GM12873 (cell line): ENCODE measurements around the gene IRF2.

Experiments
- CTCF ChIP-seq: IDR thresholded peaks from 2 replicates; pipeline ENCODE4 v1.5.1; 2012; ENCODE audit warnings: low read depth, mild to moderate bottlenecking, moderate library complexity, low read length, control low read depth; ENCODE audit not compliant: insufficient read depth; ENCODE audit errors: missing control alignments

Gene IRF2

GRCh38 chr4:184357165-184357564 lies 117.2 kb downstream of the IRF2 start:
- TF ChIP-seq CTCF, result no peak

GRCh38 chr4:184356366-184356765 lies 118.0 kb downstream of the IRF2 start:
- no peak for TF ChIP-seq CTCF

- no peak for TF ChIP-seq CTCF
Observed at GRCh38 chr4:184355857-184356256, 118.5 kb downstream of the IRF2 start.

- TF ChIP-seq CTCF, result no peak
Observed at GRCh38 chr4:184355111-184355604, 119.2 kb downstream of the IRF2 start.

GRCh38 chr4:184352891-184353290 lies 121.5 kb downstream of the IRF2 start:
- TF ChIP-seq CTCF, result no peak

- no peak for TF ChIP-seq CTCF
Observed at GRCh38 chr4:184351560-184352451, 122.5 kb downstream of the IRF2 start.

GRCh38 chr4:184350964-184351363 lies 123.4 kb downstream of the IRF2 start:
- no peak for TF ChIP-seq CTCF
